ENCODE results near the gene ZFPM1. TPM values are rescaled to one million over a fixed set of nuclear protein-coding genes. Genes with fewer than 3 reads are reported as not detected.

Gene ZFPM1
- total RNA-seq, 4 donors from 2014 or later: 1.9 to 5.3 (median 3.4) TPM

- Histone ChIP-seq H3K27ac (no peak overlapping the region), H3K27me3 (no peaks in the 10 kb centered on the region), H3K9me3 (no peaks in the 10 kb centered on the region), H3K36me3 (no peaks in the 10 kb centered on the region), H3K4me3 (replicated peaks in 1 of 3) (no peak overlapping the region), H3K4me1 (no peaks in the 10 kb centered on the region)
- intact Hi-C loops (cut with DNase I): no loop called here
- no peak for DNase-seq
- TF ChIP-seq POLR2A (IDR thresholded peaks at IDR 0.05) (no peak), CTCF (IDR thresholded peaks at IDR 0.05) (no peak)
- 54% methylated on average over 5 of the region's 5 CpGs for WGBS, 2 donors
Observed at GRCh38 chr16:88421871-88422433, 31.1 kb upstream of the ZFPM1 start.

- intact Hi-C loops (cut with DNase I): no loop called here
- Histone ChIP-seq H3K36me3 (no peaks in the 10 kb centered on the region), H3K4me3 (replicated peaks in 1 of 3) (no peak overlapping the region), H3K27ac (no peak overlapping the region), H3K4me1 (no peaks in the 10 kb centered on the region), H3K27me3 (no peaks in the 10 kb centered on the region), H3K9me3 (no peaks in the 10 kb centered on the region)
- 50 to 54% methylated on average over 3 of the region's 3 CpGs for WGBS, 2 donors
- no peak for DNase-seq
- TF ChIP-seq CTCF (IDR thresholded peaks at IDR 0.05) (no peak), POLR2A (IDR thresholded peaks at IDR 0.05) (no peak)
Observed at GRCh38 chr16:88422733-88423447, 30.2 kb upstream of the ZFPM1 start.

- no peak for DNase-seq
- Histone ChIP-seq H3K4me3 (replicated peaks in 1 of 3) (no peak overlapping the region), H3K9me3 (no peaks in the 10 kb centered on the region), H3K36me3 (no peaks in the 10 kb centered on the region), H3K27ac (no peak overlapping the region), H3K4me1 (no peaks in the 10 kb centered on the region), H3K27me3 (no peaks in the 10 kb centered on the region)
- intact Hi-C loops (cut with DNase I): no loop called here
- no peak for TF ChIP-seq POLR2A (IDR thresholded peaks at IDR 0.05)
- no peak for TF ChIP-seq CTCF (IDR thresholded peaks at IDR 0.05)
- WGBS, 2 donors: 76 to 78% methylated on average over 5 to 6 of the region's 6 CpGs
Observed at GRCh38 chr16:88423448-88423850, 29.6 kb upstream of the ZFPM1 start.

- Histone ChIP-seq H3K27ac (no peak overlapping the region), H3K4me3 (replicated peaks in 1 of 3) (no peak overlapping the region), H3K9me3 (no peaks in the 10 kb centered on the region), H3K4me1 (no peaks in the 10 kb centered on the region), H3K36me3 (no peaks in the 10 kb centered on the region), H3K27me3 (no peaks in the 10 kb centered on the region)
- no peak for TF ChIP-seq CTCF (IDR thresholded peaks at IDR 0.05)
- TF ChIP-seq POLR2A (IDR thresholded peaks at IDR 0.05): no peak
- DNase-seq: no peak
- 44 to 58% methylated on average over 15 to 22 of the region's 24 CpGs for WGBS, 2 donors
- intact Hi-C loops (cut with DNase I): no loop called here
Observed at GRCh38 chr16:88424587-88425235, 28.4 kb upstream of the ZFPM1 start.

GRCh38 chr16:88426018-88426417 lies 27.1 kb upstream of the ZFPM1 start:
- Histone ChIP-seq H3K27me3 (no peaks in the 10 kb centered on the region), H3K36me3 (no peaks in the 10 kb centered on the region), H3K27ac (no peak overlapping the region), H3K4me1 (peaks cover 0 to 11% of the 10 kb centered on the region in 2 donors), H3K9me3 (no peaks in the 10 kb centered on the region), H3K4me3 (replicated peaks in 1 of 3) (no peak overlapping the region)
- intact Hi-C loops (cut with DNase I): no loop called here
- 85 to 93% methylated on average over 3 to 6 of the region's 13 CpGs for WGBS, 2 donors
- no peak for TF ChIP-seq POLR2A (IDR thresholded peaks at IDR 0.05)
- no peak for TF ChIP-seq CTCF (IDR thresholded peaks at IDR 0.05)
- DNase-seq: no peak

All from thyroid gland (tissue), 4 donors.